ENCODE results near the gene PPARD.

GRCh38 chr6:35317483-35318195, 24.7 kb upstream of the PPARD start:
- TF ChIP-seq CTCF (conservative IDR thresholded peaks at IDR 0.05; ENCODE audit: low read length) (no peak), EZH2phosphoT487 (IDR thresholded peaks at IDR 0.05; ENCODE audit: borderline replicate concordance) (no peak)
